H1 (cell line): ENCODE measurements around the gene RFT1. TPM values are rescaled to one million over a fixed set of nuclear protein-coding genes. Genes with fewer than 3 reads are reported as not detected.

Experiments
- CTCF ChIA-PET: fragments of 300-600 bp; sonication (Branson Sonifier 250); formaldehyde crosslinking; loops from one replicate; lab custom pipeline; 2021; ENCODE audit not compliant: partially characterized antibody; lab: Charles Lee
- POLR2A ChIA-PET: fragments of 300-600 bp; sonication (Branson Sonifier 250); formaldehyde crosslinking; loops from one replicate; lab custom pipeline; 2021; ENCODE audit warnings: inconsistent platforms; ENCODE audit not compliant: partially characterized antibody; lab: Charles Lee
- DNase-seq, 2 experiments: peaks; one replicate each; pipeline versions ENCODE4 v3.0.0 to v3.0.0-alpha.2; 2010 to 2022; ENCODE audit warnings: low spot score in 2 of 2, low read depth in 1 of 2, mixed read lengths in 1 of 2
- FAIRE-seq: peaks from 2 replicates; lab custom pipeline; 2011; peaks lifted over from hg19 to GRCh38; lab: Jason Lieb, UNC
- H2AFZ ChIP-seq: 2 replicates; pipeline ENCODE4 v1.8.1; 2012; ENCODE audit warnings: low read length, inconsistent platforms
- H2AK5ac ChIP-seq: 2 replicates; pipeline ENCODE4 v1.6.1; 2013; ENCODE audit warnings: low read depth, low read length
- H2BK120ac ChIP-seq: replicated peaks from 2 replicates; pipeline ENCODE3; 2013; ENCODE audit warnings: low read depth, low read length, inconsistent platforms
- H2BK12ac ChIP-seq: 2 replicates; pipeline ENCODE4 v1.6.1; 2013; ENCODE audit warnings: low read depth, low read length
- H2BK15ac ChIP-seq: 2 replicates; pipeline ENCODE4 v1.6.1; 2013; ENCODE audit warnings: low read length
- H2BK20ac ChIP-seq: 2 replicates; pipeline ENCODE4 v1.6.1; 2013; ENCODE audit warnings: low read length
- H2BK5ac ChIP-seq: 2 replicates; pipeline ENCODE4 v1.6.1; 2013; ENCODE audit warnings: low read depth, low read length
- H3K14ac ChIP-seq: 2 replicates; pipeline ENCODE4 v1.6.1; 2013; ENCODE audit warnings: inconsistent platforms; ENCODE audit not compliant: insufficient read length
- H3K18ac ChIP-seq: 2 replicates; pipeline ENCODE4 v1.6.1; 2013; ENCODE audit warnings: low read length; ENCODE audit errors: extremely low read depth
- H3K23ac ChIP-seq: 2 replicates; pipeline ENCODE4 v1.6.1; 2013; ENCODE audit warnings: inconsistent platforms; ENCODE audit not compliant: insufficient read length
- H3K23me2 ChIP-seq: 2 replicates; pipeline ENCODE4 v1.6.1; 2013; ENCODE audit warnings: low read depth, low read length
- H3K27ac ChIP-seq: 2 replicates; pipeline ENCODE4 v1.6.1; 2011; ENCODE audit warnings: low read depth, low read length, inconsistent platforms
- H3K27me3 ChIP-seq, 4 experiments: replicated peaks in 1 of 4; 1 replicate in 1 of 4; 2 replicates in 3 of 4; pipeline versions ENCODE4 v1.6.1 to v1.8.1; 2011 to 2013; ENCODE audit warnings: low read length in 3 of 4, mild to moderate bottlenecking in 3 of 4, inconsistent platforms in 2 of 4, mixed read lengths in 2 of 4, moderate library complexity in 1 of 4; ENCODE audit not compliant: control insufficient read depth in 3 of 4, insufficient read depth in 3 of 4; ENCODE audit errors: extremely low read depth in 1 of 4
- H3K36me3 ChIP-seq, 4 experiments: 2 replicates each; pipeline versions ENCODE4 v1.6.1 to v1.8.1; 2011 to 2013; ENCODE audit warnings: mild to moderate bottlenecking in 4 of 4, low read length in 3 of 4, moderate library complexity in 2 of 4, control low read depth in 1 of 4, inconsistent platforms in 1 of 4; ENCODE audit not compliant: insufficient read depth in 4 of 4, control insufficient read depth in 2 of 4
- H3K4ac ChIP-seq: replicated peaks from 2 replicates; pipeline ENCODE3; 2013; ENCODE audit warnings: low read length, low read depth, mixed read lengths, inconsistent platforms; ENCODE audit not compliant: insufficient read length
- H3K4me1 ChIP-seq, 4 experiments: replicated peaks in 1 of 4; 1 replicate in 1 of 4; 2 replicates in 3 of 4; pipeline versions ENCODE4 v1.6.1 to v1.8.1; 2011 to 2013; ENCODE audit warnings: low read length in 3 of 4, inconsistent platforms in 2 of 4, mixed read lengths in 1 of 4; ENCODE audit not compliant: insufficient read depth in 4 of 4, control insufficient read depth in 3 of 4
- H3K4me2 ChIP-seq, 2 experiments: 2 replicates each; pipeline versions ENCODE4 v1.6.1 to v1.8.1; 2011 to 2013; ENCODE audit warnings: low read depth in 2 of 2, low read length in 2 of 2, control low read depth in 1 of 2, inconsistent platforms in 1 of 2, mild to moderate bottlenecking in 1 of 2; ENCODE audit not compliant: insufficient read depth in 1 of 2
- H3K4me3 ChIP-seq, 4 experiments: fragments of 200-600, 300-600 bp in 1 of 4; sonication (generic), shearing (Covaris generic), sonication (Bioruptor Twin) in 1 of 4; 2 replicates each; pipeline versions ENCODE4 v1.5.1 to v1.8.1; 2011 to 2016; ENCODE audit warnings: low read length in 4 of 4, low read depth in 3 of 4, control low read depth in 2 of 4, inconsistent platforms in 2 of 4, mild to moderate bottlenecking in 2 of 4, mixed read lengths in 1 of 4, moderate library complexity in 1 of 4; ENCODE audit not compliant: insufficient read depth in 2 of 4; ENCODE audit errors: extremely low read depth in 1 of 4
- H3K56ac ChIP-seq: replicated peaks from 2 replicates; pipeline ENCODE3; 2013; ENCODE audit warnings: low read depth, mild to moderate bottlenecking, mixed read lengths, low read length, inconsistent platforms; ENCODE audit not compliant: insufficient read length
- H3K79me1 ChIP-seq: 2 replicates; pipeline ENCODE4 v1.6.1; 2013; ENCODE audit warnings: low read depth, low read length, control low read depth
- H3K79me2 ChIP-seq, 2 experiments: 2 replicates each; pipeline versions ENCODE4 v1.6.1 to v1.8.1; 2012 to 2013; ENCODE audit warnings: low read length in 2 of 2, mild to moderate bottlenecking in 2 of 2, inconsistent platforms in 1 of 2; ENCODE audit not compliant: insufficient read depth in 2 of 2, control insufficient read depth in 1 of 2
- H3K9ac ChIP-seq, 4 experiments: replicated peaks in 1 of 4; 1 replicate in 1 of 4; 2 replicates in 3 of 4; pipeline versions ENCODE4 v1.6.1 to v1.8.1; 2011 to 2013; ENCODE audit warnings: low read depth in 3 of 4, low read length in 3 of 4, control low read depth in 2 of 4, mild to moderate bottlenecking in 2 of 4, moderate library complexity in 2 of 4, inconsistent platforms in 1 of 4; ENCODE audit errors: extremely low read depth in 1 of 4
- H3K9me3 ChIP-seq, 2 experiments: 2 replicates each; pipeline versions ENCODE4 v1.6.1 to v1.8.1; 2012 to 2013; ENCODE audit warnings: mild to moderate bottlenecking in 2 of 2, moderate library complexity in 2 of 2, control low read depth in 1 of 2, inconsistent platforms in 1 of 2, low read depth in 1 of 2, low read length in 1 of 2, mixed read lengths in 1 of 2; ENCODE audit not compliant: insufficient read depth in 2 of 2
- H4K20me1 ChIP-seq, 2 experiments: replicated peaks in 1 of 2; 2 replicates each; pipeline versions ENCODE3 to v1.8.1; 2011 to 2013; ENCODE audit warnings: inconsistent platforms in 2 of 2, low read length in 2 of 2, mild to moderate bottlenecking in 1 of 2; ENCODE audit not compliant: insufficient read depth in 2 of 2, control insufficient read depth in 1 of 2
- H4K5ac ChIP-seq: 2 replicates; pipeline ENCODE4 v1.6.1; 2013; ENCODE audit warnings: low read length, low read depth, mixed read lengths, inconsistent platforms; ENCODE audit not compliant: insufficient read length
- H4K8ac ChIP-seq: 2 replicates; pipeline ENCODE4 v1.8.0; 2013; ENCODE audit warnings: mild to moderate bottlenecking, moderate library complexity, low read length, inconsistent platforms; ENCODE audit not compliant: insufficient read depth; ENCODE audit errors: extremely low read depth
- H4K91ac ChIP-seq: replicated peaks from 2 replicates; pipeline ENCODE3; 2013; ENCODE audit warnings: low read length, mixed read lengths, inconsistent platforms; ENCODE audit not compliant: insufficient read length
- CHD1 ChIP-seq: IDR thresholded peaks from 2 replicates; pipeline ENCODE4 v1.6.1; 2012; ENCODE audit warnings: low read depth, low read length, improper control_type of control experiment
- JUN ChIP-seq: IDR thresholded peaks from 2 replicates; pipeline ENCODE4 v1.6.1; 2011; ENCODE audit warnings: low read depth, mild to moderate bottlenecking, improper control_type of control experiment, low read length
- JUND ChIP-seq: IDR thresholded peaks from 2 replicates; pipeline ENCODE4 v1.6.1; 2011; ENCODE audit warnings: mild to moderate bottlenecking, improper control_type of control experiment, low read length
- KDM1A ChIP-seq: fragments of 200-600, 300-600 bp; sonication (generic); IDR thresholded peaks from 2 replicates; pipeline ENCODE4 v1.7.1; 2016; ENCODE audit warnings: mild to moderate bottlenecking, low read length, borderline replicate concordance
- POU5F1 ChIP-seq: IDR thresholded peaks from 2 replicates; pipeline ENCODE4 v1.6.1; 2011; ENCODE audit warnings: low read depth, mild to moderate bottlenecking, low read length, moderate library complexity
- RFX5 ChIP-seq: IDR thresholded peaks from 2 replicates; pipeline ENCODE4 v1.6.1; 2011; ENCODE audit warnings: low read depth, low read length, improper control_type of control experiment, borderline replicate concordance
- SP1 ChIP-seq: IDR thresholded peaks from 2 replicates; pipeline ENCODE4 v1.6.1; 2011; ENCODE audit warnings: low read depth, low read length
- SUZ12 ChIP-seq: fragments of 200-600 bp; sonication (generic); IDR thresholded peaks from 2 replicates; pipeline ENCODE4 v1.6.1; 2012; ENCODE audit warnings: mild to moderate bottlenecking, inconsistent platforms, low read length, moderate library complexity, mixed read lengths
- WGBS, 2 experiments: shearing (Covaris generic) in 1 of 2; methylation state at CpG; one replicate each; pipeline versions ENCODE4 v1.1.6 to v1.1.7; 2013 to 2015; ENCODE audit warnings: low lambda C conversion rate in 2 of 2, mixed read lengths in 2 of 2, inconsistent platforms in 1 of 2, low coverage in 1 of 2, missing lambda C conversion rate in 1 of 2; ENCODE audit not compliant: insufficient replicate concordance in 2 of 2, insufficient coverage in 1 of 2, insufficient read length in 1 of 2; ENCODE audit errors: extremely low coverage in 1 of 2, missing lambda C conversion rate in 1 of 2; 5-methylcytosine and 5-hydroxymethylcytosine counted together
- polyA plus RNA-seq, 7 experiments: library from polyadenylated mRNA; depleted of rRNA in 3 of 7; stranded (reverse) in 5 of 7; unstranded in 2 of 7; fragments of >200 nt in 5 of 7; fragments of 200-250 nt in 2 of 7; gene quantifications; 1 replicate in 5 of 7; 2 replicates in 1 of 7; 4 replicates in 1 of 7; pipeline versions ENCODE4 v1.2.1 to v1.2.3, GENCODE V29; 2011 to 2013; ENCODE audit warnings: missing spikeins in 2 of 7, mixed read lengths in 2 of 7
- total RNA-seq: library from RNA; stranded (reverse); fragmentation: NEBNext Ultra II Directional; extraction: Animal tissue kit (Norgen Biotek cat#: 25700); gene quantifications from 2 replicates; pipeline ENCODE4 v1.2.1, GENCODE V29; 2021

Gene RFT1
- total and polyA plus RNA-seq, 2 of the 8 experiments (the other 6 are each of a cell fraction or from before 2014, with no cell fraction given) = 27.7 to 42.4 TPM

DNA sequence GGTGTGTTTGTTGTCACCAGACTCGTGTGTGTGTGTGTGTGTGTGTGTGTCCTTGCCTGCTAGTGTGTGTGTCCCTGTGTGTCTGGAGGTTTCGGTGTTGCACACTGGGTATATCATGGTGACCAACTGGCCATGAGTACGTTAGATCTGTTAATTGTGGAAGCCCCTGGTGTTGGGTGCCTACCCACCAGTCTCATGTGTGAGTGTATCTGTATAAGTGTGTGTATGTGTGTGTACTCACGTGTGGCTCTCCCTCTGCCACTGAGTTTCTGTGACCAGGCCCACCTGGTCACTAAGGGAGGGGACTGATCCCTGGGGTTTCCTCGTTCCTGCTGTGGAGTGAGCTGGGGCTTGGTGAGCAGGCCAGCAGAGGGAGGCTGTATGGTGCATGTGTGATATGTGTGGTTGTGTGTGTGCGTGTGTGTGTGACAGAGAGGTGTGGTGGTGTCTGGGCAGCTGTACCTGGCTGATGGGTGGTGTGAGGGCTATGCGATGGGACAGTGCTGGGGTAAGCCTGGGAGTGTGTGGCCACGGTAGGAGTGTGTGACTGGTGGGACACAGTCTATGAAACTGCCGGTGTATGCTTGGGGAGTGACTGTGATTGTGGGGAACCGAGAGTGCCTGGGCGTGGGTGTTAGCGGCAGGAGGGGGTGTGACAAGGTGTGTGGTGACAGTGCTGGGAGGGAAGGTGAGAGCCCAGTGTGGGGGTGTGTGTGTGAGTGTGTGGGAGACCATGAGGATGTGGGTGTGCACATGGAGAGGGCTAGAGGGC is 32.6 kb upstream of the RFT1 start:
- Histone ChIP-seq H2AFZ (no peak overlapping the region), H2AK5ac (peak overlapping the region; percentile 96), H2BK5ac (peak overlapping the region; percentile 84), H3K9me3 (no peaks in the 10 kb centered on the region), H3K14ac (no peak overlapping the region), H2BK20ac (0 out of 2 replicates have a peak overlapping the region, but pooled peaks have one; percentile 80), H2BK12ac (peak overlapping the region; percentile 99), H3K4me2 (peak overlapping the region; percentile 87 to 93), H3K56ac (no peak overlapping the region), H3K27me3 (peaks cover 0 to 7% (median 3%) of the 10 kb centered on the region in 4 experiments; a peak in 3 of 7 replicates), H4K5ac (no peak overlapping the region), H2BK120ac (no peak overlapping the region), H3K4me3 (peak overlapping the region in 3 of 4 experiments; percentile 40 to 94 (median 94); a peak in 4 of 8 replicates), H3K23ac (no peak overlapping the region), H3K23me2 (peaks cover 11% of the 10 kb centered on the region), H3K79me2 (peaks cover 0 to 9% of the 10 kb centered on the region in 2 experiments; a peak in 1 of 4 replicates), H2BK15ac (peak overlapping the region; percentile 82), H4K20me1 (peaks cover 3 to 15% of the 10 kb centered on the region in 2 experiments), H4K8ac (no peak overlapping the region; the same call in 1 of the 2 replicates), H3K27ac (no peak overlapping the region), H3K4ac (peak overlapping the region; percentile 57), H4K91ac (peak overlapping the region; percentile 52)
- ChIA-PET CTCF (interaction anchor here (1.0 to 4.5 kb wide), 6 partner anchors 16 to 48 kb away, joined by 3 to 31 read pairs (median 4); partner anchors contain the start of gene RFT1), POLR2A (interaction anchor here (0.6 to 1.8 kb wide), 3 partner anchors 15 to 197 kb away, joined by 3 to 5 read pairs (median 3); no protein-coding TSS in a partner anchor)
- FAIRE-seq (no peak), DNase-seq (no peak)
- TF ChIP-seq RFX5 (no peak), POU5F1 (no peak), CHD1 (no peak), JUN (no peak), KDM1A (no peak), SP1 (no peak), JUND (no peak), SUZ12 (no peak)
- TF ChIP-seq, all 59 proteins: peak for 0
- H3K18ac ChIP-seq = peak overlapping the region; percentile 48; the same call in 1 of the 2 replicates
- H3K36me3 ChIP-seq = no peaks in the 10 kb centered on the region
- peaks cover 3 to 31% (median 15%) of the 10 kb centered on the region in 4 experiments for H3K4me1 ChIP-seq
- no peak overlapping the region for H3K9ac ChIP-seq
- H3K79me1 ChIP-seq = peaks cover 18% of the 10 kb centered on the region
- 88% methylated on average over 12 of the region's 12 CpGs; no CpG with 5 or more reads in 1 of the 2 experiments for WGBS, 2 experiments
